PC-3 (cell line): ENCODE measurements around the gene SKIC8. TPM values are rescaled to one million over a fixed set of nuclear protein-coding genes. Genes with fewer than 3 reads are reported as not detected.

Experiments used
- ATAC-seq: fragments of 200-7000 bp; cut with Tn5 transposase; 2 replicates; pipeline ENCODE4 v1.9.1; 2020; ENCODE audit warnings: mild to moderate bottlenecking, moderate library complexity
- BruUV-seq: library from RNA; stranded (reverse); fragments of 400-500 nt; replicated peaks from 2 replicates; lab custom pipeline; 2021; lab: Mats Ljungman, UMichigan
- CTCF ChIA-PET: fragments of 300-600 bp; sonication (Branson Sonifier 250); formaldehyde crosslinking; loops from one replicate; lab custom pipeline; 2022; ENCODE audit warnings: antibody characterized with exemption; lab: Charles Lee
- POLR2A ChIA-PET: fragments of 300-600 bp; sonication (Branson Sonifier 250); formaldehyde crosslinking; loops from one replicate; lab custom pipeline; 2022; ENCODE audit warnings: antibody characterized with exemption; ENCODE audit not compliant: unreplicated experiment; lab: Charles Lee
- DNase-seq: peaks from one replicate; pipeline ENCODE4 v3.0.0-alpha.2; 2015
- H2AFZ ChIP-seq: fragments of 300-600 bp; sonication (generic); 2 replicates; pipeline ENCODE4 v1.6.0; 2016; ENCODE audit warnings: antibody characterized with exemption, low read length
- H3F3A ChIP-seq: fragments of 300-600 bp; sonication (generic); one replicate; pipeline ENCODE4 v1.6.0; 2017; ENCODE audit warnings: antibody characterized with exemption, low read length, control low read depth, mild to moderate bottlenecking; ENCODE audit not compliant: unreplicated experiment
- H3K27ac ChIP-seq: fragments of 300-600 bp; sonication (generic); 2 replicates; pipeline ENCODE4 v1.5.1; 2016; ENCODE audit warnings: mild to moderate bottlenecking, low read length
- H3K27me3 ChIP-seq: fragments of 300-600 bp; sonication (generic); 2 replicates; pipeline ENCODE4 v1.6.1; 2016; ENCODE audit warnings: low read length, mixed read lengths
- H3K36me3 ChIP-seq: fragments of 300-600 bp; sonication (generic); 2 replicates; pipeline ENCODE4 v1.6.1; 2016; ENCODE audit warnings: low read depth, mixed run types, low read length, mixed read lengths
- H3K4me1 ChIP-seq: fragments of 300-600 bp; sonication (generic); 2 replicates; pipeline ENCODE4 v1.5.1; 2016; ENCODE audit warnings: low read length; ENCODE audit not compliant: insufficient read depth
- H3K4me2 ChIP-seq: fragments of 300-600 bp; sonication (generic); 2 replicates; pipeline ENCODE4 v1.6.0; 2016; ENCODE audit warnings: low read length
- H3K4me3 ChIP-seq: fragments of 300-600 bp; sonication (generic); 2 replicates; pipeline ENCODE4 v1.5.1; 2016; ENCODE audit warnings: mild to moderate bottlenecking, low read length, mixed read lengths
- H3K79me2 ChIP-seq: fragments of 300-600 bp; sonication (generic); 2 replicates; pipeline ENCODE4 v1.6.1; 2017; ENCODE audit warnings: low read length, mixed read lengths
- H3K9ac ChIP-seq: fragments of 300-600 bp; sonication (generic); 2 replicates; pipeline ENCODE4 v1.6.0; 2016; ENCODE audit warnings: mild to moderate bottlenecking, low read length
- H3K9me2 ChIP-seq: fragments of 300-600 bp; sonication (generic); replicated peaks from 2 replicates; pipeline ENCODE4 v1.6.1; 2016; ENCODE audit warnings: mixed run types, low read length, mixed read lengths
- H3K9me3 ChIP-seq: fragments of 300-600 bp; sonication (generic); 2 replicates; pipeline ENCODE4 v1.6.1; 2016; ENCODE audit warnings: low read length, mixed read lengths
- H4K20me1 ChIP-seq: fragments of 300-600 bp; sonication (generic); 2 replicates; pipeline ENCODE4 v1.6.1; 2016; ENCODE audit warnings: low read length, mixed read lengths
- EZH2 ChIP-seq: fragments of 300-600 bp; sonication (generic); IDR thresholded peaks from one replicate; pipeline ENCODE4 v1.6.1; 2017; ENCODE audit warnings: antibody characterized with exemption, mild to moderate bottlenecking, low read length; ENCODE audit not compliant: unreplicated experiment
- EZH2phosphoT487 ChIP-seq: fragments of 300-600 bp; sonication (generic); IDR thresholded peaks from 2 replicates; pipeline ENCODE4 v1.6.1; 2018; ENCODE audit warnings: mild to moderate bottlenecking, antibody characterized with exemption, low read length, borderline replicate concordance
- intact Hi-C: fragments of 100-400 bp; cut with micrococcal nuclease; formaldehyde crosslinking; loops from 2 replicates; pipeline ENCODE4 v1.9.0; 2023
- total RNA-seq: library from RNA; depleted of rRNA; stranded (reverse); fragments of >200 nt; gene quantifications from 2 replicates; pipeline ENCODE4 v1.2.3, GENCODE V29; 2014
- TF ChIP-seq, protein P1 (sequence below): fragments of 300-600 bp; sonication (generic); conservative IDR thresholded peaks from 2 replicates; pipeline ENCODE4 v1.5.1; 2017; ENCODE audit warnings: antibody characterized with exemption, low read depth, mild to moderate bottlenecking, low read length

The SKIC8 gene
- total RNA-seq, 1 experiment from 2014 or later: 56.1 TPM

- no peaks in the 10 kb centered on the region; the same call in 1 of the 2 replicates for H3K36me3 ChIP-seq
Observed at GRCh38 chr15:78274994-78275393, 24.4 kb downstream of the SKIC8 start.

GRCh38 chr15:78272776-78273175 lies 26.6 kb downstream of the SKIC8 start:
- intact Hi-C loops: no loop called here
- Histone ChIP-seq H3K36me3 (no peaks in the 10 kb centered on the region), H3K79me2 (no peaks in the 10 kb centered on the region), H2AFZ (no peak overlapping the region), H3K4me3 (no peak overlapping the region), H3K9me2 (no peaks in the 10 kb centered on the region), H3K27ac (no peak overlapping the region), H3K4me1 (no peaks in the 10 kb centered on the region), H3K9me3 (no peaks in the 10 kb centered on the region), H3F3A (no peaks in the 10 kb centered on the region), H3K27me3 (no peaks in the 10 kb centered on the region), H4K20me1 (no peaks in the 10 kb centered on the region), H3K4me2 (no peak overlapping the region), H3K9ac (no peak overlapping the region)
- ChIA-PET POLR2A (no interaction called here), CTCF (no interaction called here)
- BruUV-seq: no TSS peak
- no peak for ATAC-seq
- no peak for DNase-seq
- TF ChIP-seq EZH2 (no peak), EZH2phosphoT487 (no peak)
- TF ChIP-seq, protein P1, sequence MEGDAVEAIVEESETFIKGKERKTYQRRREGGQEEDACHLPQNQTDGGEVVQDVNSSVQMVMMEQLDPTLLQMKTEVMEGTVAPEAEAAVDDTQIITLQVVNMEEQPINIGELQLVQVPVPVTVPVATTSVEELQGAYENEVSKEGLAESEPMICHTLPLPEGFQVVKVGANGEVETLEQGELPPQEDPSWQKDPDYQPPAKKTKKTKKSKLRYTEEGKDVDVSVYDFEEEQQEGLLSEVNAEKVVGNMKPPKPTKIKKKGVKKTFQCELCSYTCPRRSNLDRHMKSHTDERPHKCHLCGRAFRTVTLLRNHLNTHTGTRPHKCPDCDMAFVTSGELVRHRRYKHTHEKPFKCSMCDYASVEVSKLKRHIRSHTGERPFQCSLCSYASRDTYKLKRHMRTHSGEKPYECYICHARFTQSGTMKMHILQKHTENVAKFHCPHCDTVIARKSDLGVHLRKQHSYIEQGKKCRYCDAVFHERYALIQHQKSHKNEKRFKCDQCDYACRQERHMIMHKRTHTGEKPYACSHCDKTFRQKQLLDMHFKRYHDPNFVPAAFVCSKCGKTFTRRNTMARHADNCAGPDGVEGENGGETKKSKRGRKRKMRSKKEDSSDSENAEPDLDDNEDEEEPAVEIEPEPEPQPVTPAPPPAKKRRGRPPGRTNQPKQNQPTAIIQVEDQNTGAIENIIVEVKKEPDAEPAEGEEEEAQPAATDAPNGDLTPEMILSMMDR: no peak

More at GRCh38 chr15:78274994-78275393, 24.4 kb downstream of the SKIC8 start:
- DNase-seq (no peak), ATAC-seq (no peak)
- Histone ChIP-seq H3K4me2 (no peak overlapping the region), H3K9ac (no peak overlapping the region), H3K4me1 (no peaks in the 10 kb centered on the region), H2AFZ (no peak overlapping the region), H4K20me1 (no peaks in the 10 kb centered on the region), H3K79me2 (no peaks in the 10 kb centered on the region), H3K27me3 (no peaks in the 10 kb centered on the region), H3K4me3 (no peak overlapping the region), H3K9me2 (no peaks in the 10 kb centered on the region), H3F3A (no peaks in the 10 kb centered on the region), H3K9me3 (no peaks in the 10 kb centered on the region), H3K27ac (no peak overlapping the region)
- CTCF ChIA-PET: no interaction called here
- BruUV-seq: no TSS peak
- POLR2A ChIA-PET: no interaction called here
- TF ChIP-seq EZH2: no peak
- no peak for TF ChIP-seq EZH2phosphoT487
- TF ChIP-seq, protein P1: no peak
- intact Hi-C loops: no loop called here

DNA sequence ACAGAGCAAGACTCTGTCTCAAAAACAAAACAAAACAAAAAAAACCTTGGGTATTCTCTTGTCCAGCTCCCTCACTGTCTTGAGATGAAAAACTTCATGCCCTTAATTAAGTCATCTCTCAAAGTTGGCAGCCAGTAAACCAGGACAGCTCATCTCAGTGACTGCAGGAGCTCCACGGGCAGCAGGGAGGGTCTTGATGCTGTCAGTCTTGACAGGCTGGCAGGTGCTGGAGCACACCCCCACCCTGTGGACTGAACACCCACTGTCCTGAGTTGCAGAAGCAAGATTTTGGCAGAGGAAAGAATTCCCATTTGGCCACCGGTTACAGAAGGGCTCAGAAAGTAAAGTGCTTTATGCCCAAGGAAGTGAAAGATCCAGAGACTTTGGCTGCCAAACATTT lies 27.1 kb downstream of the SKIC8 start:
- POLR2A ChIA-PET: no interaction called here
- no peaks in the 10 kb centered on the region for H3K9me3 ChIP-seq
- H3K4me3 ChIP-seq: no peak overlapping the region
- no peaks in the 10 kb centered on the region for H3F3A ChIP-seq
- no peak for DNase-seq
- no peak overlapping the region for H3K9ac ChIP-seq
- ATAC-seq: no peak
- no peak overlapping the region for H3K27ac ChIP-seq
- BruUV-seq: no TSS peak
- H3K79me2 ChIP-seq: no peaks in the 10 kb centered on the region
- H3K4me1 ChIP-seq: no peaks in the 10 kb centered on the region
- intact Hi-C loops: no loop called here
- no peaks in the 10 kb centered on the region for H3K27me3 ChIP-seq
- no peaks in the 10 kb centered on the region for H4K20me1 ChIP-seq
- no peak overlapping the region for H2AFZ ChIP-seq
- H3K4me2 ChIP-seq: no peak overlapping the region
- H3K9me2 ChIP-seq: no peaks in the 10 kb centered on the region
- TF ChIP-seq, protein P1: no peak
- TF ChIP-seq EZH2: no peak
- no peak for TF ChIP-seq EZH2phosphoT487
- CTCF ChIA-PET: no interaction called here
- no peaks in the 10 kb centered on the region for H3K36me3 ChIP-seq
